Measurements from ENCODE around the gene TM9SF2.

DNA sequence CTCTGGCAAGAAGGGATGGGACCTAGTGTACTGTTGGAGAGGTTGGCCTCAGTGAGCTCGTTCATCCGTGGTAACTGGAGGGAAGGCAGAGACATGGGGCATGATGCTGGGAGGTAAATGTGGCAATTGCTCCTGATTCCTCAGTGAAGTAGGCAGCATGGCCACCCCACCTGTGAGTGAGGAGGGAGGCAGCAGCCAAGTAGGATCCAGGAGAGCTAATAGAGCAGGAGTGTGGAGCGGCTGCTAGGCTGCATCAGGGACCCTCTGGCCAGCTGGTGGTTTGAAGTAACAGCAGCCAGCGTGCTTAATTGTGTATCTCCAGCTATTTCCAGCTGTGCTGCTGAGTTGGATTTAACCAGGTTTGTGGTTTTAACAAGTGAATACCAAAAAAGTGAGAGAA, 24.7 kb downstream of the TM9SF2 start:
- TF ChIP-seq CTCF (conservative IDR thresholded peaks at IDR 0.05 in 1 of 2, IDR thresholded peaks at IDR 0.05 in 1 of 2; ENCODE audit: extremely low read depth in 1 of 2, insufficient read depth in 1 of 2, low read depth in 1 of 2, low read length in 2 of 2), result no peak
- no peak for TF ChIP-seq EZH2 (IDR thresholded peaks at IDR 0.05; ENCODE audit: borderline replicate concordance, low read length)

All from mammary epithelial cell (primary cell).